IMR-90 (cell line): ENCODE data around the gene ZNF169. TPM values are rescaled to one million over a fixed set of nuclear protein-coding genes. Genes with fewer than 3 reads are reported as not detected.
A peak's percentile ranks its signal among the peaks of the same experiment; 100 is the strongest.

ENCODE experiments used
- ATAC-seq: fragments of 200-7000 bp; cut with Tn5 transposase; 2 replicates; pipeline ENCODE4 v1.9.1; 2020; ENCODE audit warnings: low read depth, mild to moderate bottlenecking, moderate library complexity
- BruUV-seq: library from RNA; stranded (reverse); fragments of 400-500 nt; replicated peaks from 2 replicates; lab custom pipeline; 2021; lab: Mats Ljungman, UMichigan
- CTCF ChIA-PET: fragments of 300-600 bp; formaldehyde crosslinking; extraction: SDS; loops from one replicate; lab custom pipeline; 2021; ENCODE audit warnings: antibody characterized with exemption; lab: Yijun Ruan, JAX
- POLR2A ChIA-PET: fragments of 300-600 bp; sonication (Branson Sonifier 250); formaldehyde crosslinking; loops from one replicate; lab custom pipeline; 2022; ENCODE audit warnings: antibody characterized with exemption; ENCODE audit not compliant: unreplicated experiment; lab: Charles Lee
- DNase-seq: peaks from one replicate; pipeline ENCODE4 v3.0.0; 2013
- H2AFZ ChIP-seq: replicated peaks from 2 replicates; pipeline ENCODE3; 2013; ENCODE audit warnings: low read length, mild to moderate bottlenecking; ENCODE audit not compliant: poor library complexity
- H2AK5ac ChIP-seq: 2 replicates; pipeline ENCODE4 v1.6.1; 2013; ENCODE audit warnings: low read depth, low read length, inconsistent platforms
- H2AK9ac ChIP-seq: replicated peaks from 2 replicates; pipeline ENCODE3; 2013; ENCODE audit warnings: mild to moderate bottlenecking, low read depth, low read length, moderate library complexity; ENCODE audit not compliant: poor library complexity
- H2BK120ac ChIP-seq: 2 replicates; pipeline ENCODE4 v1.6.1; 2013; ENCODE audit warnings: low read depth, low read length, inconsistent platforms
- H2BK15ac ChIP-seq: 3 replicates; pipeline ENCODE4 v1.6.1; 2013; ENCODE audit warnings: low read depth, low read length, inconsistent platforms
- H2BK20ac ChIP-seq: 2 replicates; pipeline ENCODE4 v1.6.1; 2013; ENCODE audit warnings: low read depth, mild to moderate bottlenecking, inconsistent platforms, low read length, moderate library complexity
- H2BK5ac ChIP-seq: 2 replicates; pipeline ENCODE4 v1.6.1; 2013; ENCODE audit warnings: mild to moderate bottlenecking, low read depth, low read length, inconsistent platforms; ENCODE audit not compliant: poor library complexity, severe bottlenecking
- H3K14ac ChIP-seq: replicated peaks from 2 replicates; pipeline ENCODE4 v1.6.1; 2013; ENCODE audit warnings: low read depth, low read length, inconsistent platforms
- H3K18ac ChIP-seq: 2 replicates; pipeline ENCODE4 v1.6.1; 2013; ENCODE audit warnings: low read depth, low read length, control low read depth
- H3K23ac ChIP-seq: 2 replicates; pipeline ENCODE4 v1.6.1; 2013; ENCODE audit warnings: low read depth, low read length, inconsistent platforms
- H3K27ac ChIP-seq: 2 replicates; pipeline ENCODE4 v1.5.1; 2013; ENCODE audit warnings: mild to moderate bottlenecking, control low read depth, low read length; ENCODE audit not compliant: insufficient read depth
- H3K27me3 ChIP-seq: 2 replicates; pipeline ENCODE4 v1.6.1; 2013; ENCODE audit warnings: low read length; ENCODE audit not compliant: control insufficient read depth, insufficient read depth
- H3K36me3 ChIP-seq: 2 replicates; pipeline ENCODE4 v1.6.1; 2013; ENCODE audit warnings: low read length, mixed read lengths; ENCODE audit not compliant: control insufficient read depth, insufficient read depth
- H3K4ac ChIP-seq: 2 replicates; pipeline ENCODE4 v1.6.1; 2013; ENCODE audit warnings: low read depth, low read length, inconsistent platforms
- H3K4me1 ChIP-seq: 2 replicates; pipeline ENCODE4 v1.6.1; 2013; ENCODE audit warnings: low read length, mixed read lengths; ENCODE audit not compliant: control insufficient read depth, insufficient read depth
- H3K4me2 ChIP-seq: 2 replicates; pipeline ENCODE4 v1.6.1; 2013; ENCODE audit warnings: low read depth, mild to moderate bottlenecking, control low read depth, low read length, moderate library complexity
- H3K4me3 ChIP-seq: 2 replicates; pipeline ENCODE4 v1.5.1; 2013; ENCODE audit warnings: low read depth, mild to moderate bottlenecking, control low read depth, low read length, moderate library complexity; ENCODE audit not compliant: insufficient read depth
- H3K56ac ChIP-seq: 2 replicates; pipeline ENCODE4 v1.6.1; 2013; ENCODE audit warnings: low read length, inconsistent platforms; ENCODE audit not compliant: insufficient read depth; ENCODE audit errors: extremely low read depth
- H3K79me1 ChIP-seq, 2 experiments: 2 replicates each; pipeline ENCODE4 v1.6.1; 2013; ENCODE audit warnings: low read length in 2 of 2, inconsistent platforms in 1 of 2, low read depth in 1 of 2
- H3K9ac ChIP-seq: 2 replicates; pipeline ENCODE4 v1.6.1; 2013; ENCODE audit warnings: low read depth, low read length, control low read depth
- H3K9me1 ChIP-seq: 2 replicates; pipeline ENCODE4 v1.6.1; 2013; ENCODE audit warnings: low read length, inconsistent platforms; ENCODE audit not compliant: insufficient read depth
- H3K9me3 ChIP-seq: 2 replicates; pipeline ENCODE4 v1.6.1; 2013; ENCODE audit warnings: low read length; ENCODE audit not compliant: control insufficient read depth, insufficient read depth
- H4K20me1 ChIP-seq: 2 replicates; pipeline ENCODE4 v1.6.1; 2013; ENCODE audit warnings: low read length, inconsistent platforms; ENCODE audit not compliant: insufficient read depth
- H4K5ac ChIP-seq: 2 replicates; pipeline ENCODE4 v1.6.1; 2013; ENCODE audit warnings: mild to moderate bottlenecking, low read depth, low read length, control low read depth
- H4K8ac ChIP-seq, 2 experiments: 2 replicates each; pipeline ENCODE4 v1.6.1; 2013; ENCODE audit warnings: low read depth in 2 of 2, low read length in 2 of 2, control low read depth in 1 of 2, inconsistent platforms in 1 of 2
- H4K91ac ChIP-seq: 2 replicates; pipeline ENCODE4 v1.6.1; 2013; ENCODE audit warnings: low read depth, low read length, inconsistent platforms; ENCODE audit not compliant: insufficient read depth
- CEBPB ChIP-seq: IDR thresholded peaks from 2 replicates; pipeline ENCODE4 v1.6.1; 2012; ENCODE audit warnings: low read depth, low read length, improper control_type of control experiment
- CTCF ChIP-seq: conservative IDR thresholded peaks from 2 replicates; pipeline ENCODE4 v1.5.1; 2012; ENCODE audit warnings: mild to moderate bottlenecking, low read depth, low read length, improper control_type of control experiment
- MAZ ChIP-seq: IDR thresholded peaks from 2 replicates; pipeline ENCODE4 v1.6.1; 2012; ENCODE audit warnings: low read depth, mild to moderate bottlenecking, low read length, improper control_type of control experiment, moderate library complexity, borderline replicate concordance
- MXI1 ChIP-seq: IDR thresholded peaks from 2 replicates; pipeline ENCODE4 v1.6.1; 2012; ENCODE audit warnings: low read depth, mild to moderate bottlenecking, low read length, moderate library complexity, borderline replicate concordance
- SMC3 ChIP-seq: fragments of 150-350 bp; IDR thresholded peaks from 2 replicates; pipeline ENCODE4 v1.6.1; 2016; ENCODE audit warnings: low read depth, mild to moderate bottlenecking, antibody characterized with exemption, low read length, moderate library complexity
- WGBS, 2 experiments: methylation state at CpG; one replicate each; pipeline versions ENCODE4 v1.1.5 to v1.1.7; 2013; ENCODE audit warnings: missing lambda C conversion rate in 2 of 2; ENCODE audit not compliant: insufficient read length in 1 of 2; ENCODE audit errors: extremely low coverage in 2 of 2; 5-methylcytosine and 5-hydroxymethylcytosine counted together
- dilution Hi-C: fragments of 300-500 bp; cut with HindIII; formaldehyde crosslinking; loops from one replicate; pipeline ENCODE4 v1.14.3; 2018; ENCODE audit warnings: low sequenced_read_pairs; ENCODE audit not compliant: unreplicated experiment
- in situ Hi-C: fragments of 300-500 bp; cut with MboI; formaldehyde crosslinking; loops from 3 replicates; pipeline ENCODE4 v1.14.3; 2019; ENCODE audit warnings: low sequenced_read_pairs, inconsistent platforms, mixed read lengths
- intact Hi-C: fragments of 100-400 bp; cut with micrococcal nuclease; formaldehyde crosslinking; loops from 2 replicates; pipeline ENCODE4 v1.10.0; 2022
- polyA plus RNA-seq, 3 experiments: library from polyadenylated mRNA; depleted of rRNA; stranded (reverse); fragments of >200 nt; gene quantifications; 2 replicates each; pipeline ENCODE4 v1.2.3, GENCODE V29; 2012; ENCODE audit warnings: low replicate concordance in 1 of 3
- total RNA-seq: library from RNA; depleted of rRNA; stranded (reverse); fragments of >200 nt; gene quantifications from 2 replicates; pipeline ENCODE4 v1.2.3, GENCODE V29; 2012

ZNF169 gene
- total and polyA plus RNA-seq, 2 of the 4 experiments (the other 2 are of a cell fraction) = 2.7 to 3.2 TPM

GRCh38 chr9:94298949-94299599, 40.0 kb downstream of the ZNF169 start:
- TF ChIP-seq SMC3 = no peak
- no peak for TF ChIP-seq MXI1
- no peak for TF ChIP-seq CTCF
- TF ChIP-seq MAZ = no peak
- peak; percentile 43; the same call in 1 of the 2 replicates for TF ChIP-seq CEBPB
- Histone ChIP-seq H3K23ac (no peak overlapping the region), H3K4me1 (no peaks in the 10 kb centered on the region), H2BK5ac (no peak overlapping the region), H3K27me3 (no peaks in the 10 kb centered on the region), H3K79me1 (no peaks in the 10 kb centered on the region), H2BK120ac (no peak overlapping the region), H3K36me3 (peaks cover 5% of the 10 kb centered on the region), H2AK9ac (no peak overlapping the region), H3K4me2 (no peak overlapping the region), H3K4ac (no peak overlapping the region), H3K4me3 (no peak overlapping the region), H2AK5ac (no peak overlapping the region), H2BK15ac (no peak overlapping the region), H2BK20ac (no peak overlapping the region), H3K18ac (no peak overlapping the region), H3K14ac (no peak overlapping the region), H4K91ac (no peak overlapping the region), H4K20me1 (no peaks in the 10 kb centered on the region), H2AFZ (no peak overlapping the region), H3K9ac (no peak overlapping the region), H4K8ac (no peak overlapping the region), H3K27ac (no peak overlapping the region), H4K5ac (no peak overlapping the region), H3K56ac (no peak overlapping the region), H3K9me3 (no peaks in the 10 kb centered on the region), H3K9me1 (peaks cover 7% of the 10 kb centered on the region)
- no TSS peak for BruUV-seq
- intact Hi-C loops (no loop called here), in situ Hi-C loops (no loop called here), dilution Hi-C loops (no loop called here)
- ChIA-PET CTCF (interaction anchor here (0.6 to 0.7 kb wide), 2 partner anchors 26 to 296 kb away, joined by 3 read pairs; no protein-coding TSS in a partner anchor), POLR2A (no interaction called here)
- WGBS, 2 experiments = 86% methylated on average over 4 of the region's 9 CpGs; no CpG with 5 or more reads in 1 of the 2 experiments
- DNase-seq (no peak), ATAC-seq (no peak)
